ENCODE results near the gene FNDC3A. TPM values are rescaled to one million over a fixed set of nuclear protein-coding genes. Genes with fewer than 3 reads are reported as not detected.
A peak's percentile ranks its signal among the peaks of the same experiment; 100 is the strongest.

FNDC3A gene
- total and polyA plus RNA-seq, 9 of the 15 experiments (the other 6 are each of a cell fraction or from before 2014, with no cell fraction given): 4.1 to 22.0 (median 13.5) TPM

- peak; percentile 19; the same call in 1 of the 2 replicates for TF ChIP-seq ZBTB40 (IDR thresholded peaks at IDR 0.05)
- no peak for TF ChIP-seq ZBTB40 (CRISPR knock-in tag; IDR thresholded peaks at IDR 0.05)
- peak; percentile 66; the same call in 1 of the 2 replicates for TF ChIP-seq L3MBTL2 (IDR thresholded peaks at IDR 0.05)
- TF ChIP-seq TBP (optimal IDR thresholded peaks at IDR 0.05; ENCODE audit: low read depth, low read length): peak; percentile 2
- peak; percentile 32; the same call in 1 of the 2 replicates for TF ChIP-seq BCOR (IDR thresholded peaks at IDR 0.05)
- peak; percentile 16 for TF ChIP-seq TAF1 (IDR thresholded peaks at IDR 0.05; ENCODE audit: control insufficient read depth, extremely low read depth, insufficient read depth, low read length, severe bottlenecking)
- peak in 1 of 2 experiments; percentile 44; a peak in 1 of 4 replicates for TF ChIP-seq HDAC1 (IDR thresholded peaks at IDR 0.05)
- TF ChIP-seq FOXM1 (IDR thresholded peaks at IDR 0.05; ENCODE audit: low read depth): 0 out of 2 replicates have a peak, but pooled peaks have one; percentile 12
- TF ChIP-seq FOXM1 (CRISPR knock-in tag; IDR thresholded peaks at IDR 0.05; ENCODE audit: low read depth): no peak
- no peak for TF ChIP-seq NCOA2 (IDR thresholded peaks at IDR 0.05; ENCODE audit: partially characterized antibody in 2 of 2)
- peak; percentile 25 for TF ChIP-seq NCOA4 (IDR thresholded peaks at IDR 0.05; ENCODE audit: partially characterized antibody)
- 0 out of 2 replicates have a peak, but pooled peaks have one; percentile 20 for TF ChIP-seq SMARCC2 (IDR thresholded peaks at IDR 0.05; ENCODE audit: low read depth)
- no peak for TF ChIP-seq CBX5 (IDR thresholded peaks at IDR 0.05; ENCODE audit: borderline replicate concordance, low read depth)
- TF ChIP-seq ZKSCAN8 (CRISPR knock-in tag; IDR thresholded peaks at IDR 0.05): no peak
- no peak for TF ChIP-seq MITF (IDR thresholded peaks at IDR 0.05)
- TF ChIP-seq E2F6 (IDR thresholded peaks at IDR 0.05; ENCODE audit: borderline replicate concordance in 1 of 2, extremely low read depth in 1 of 2, insufficient read depth in 1 of 2, insufficient read length in 1 of 2, low read depth in 1 of 2, low read length in 1 of 2, poor library complexity in 1 of 2, severe bottlenecking in 1 of 2): peak in 1 of 2 experiments; percentile 60
These were observed 1.0 kb downstream of the FNDC3A start (continued) for GRCh38 chr13:48976576-48977285.
